WERI-Rb-1 (cell line): ENCODE measurements around the gene VSIG4.

Source experiments
- DNase-seq: peaks from one replicate; pipeline ENCODE4 v3.0.0-alpha.2; 2020
- H3K27ac ChIP-seq: fragments of 250-450 bp; sonication (Bioruptor Pico); 2 replicates; pipeline ENCODE4 v1.5.1; 2020; ENCODE audit warnings: mild to moderate bottlenecking, moderate library complexity
- H3K27me3 ChIP-seq: fragments of 250-450 bp; sonication (Bioruptor Pico); 2 replicates; pipeline ENCODE4 v1.5.1; 2021; ENCODE audit warnings: mild to moderate bottlenecking, low read depth, moderate library complexity; ENCODE audit not compliant: insufficient read depth, severe bottlenecking
- H3K36me3 ChIP-seq: fragments of 250-450 bp; sonication (Bioruptor Pico); 2 replicates; pipeline ENCODE4 v1.5.1; 2020; ENCODE audit warnings: mild to moderate bottlenecking, moderate library complexity
- H3K4me3 ChIP-seq: 2 replicates; pipeline ENCODE4 v1.5.1; 2011; ENCODE audit warnings: low read depth, mild to moderate bottlenecking, control low read depth, low read length
- H3K9me3 ChIP-seq: fragments of 250-450 bp; sonication (Bioruptor Pico); 2 replicates; pipeline ENCODE4 v1.5.1; 2021; ENCODE audit warnings: mild to moderate bottlenecking, moderate library complexity; ENCODE audit not compliant: severe bottlenecking
- CTCF ChIP-seq: IDR thresholded peaks from 2 replicates; pipeline ENCODE4 v1.5.1; 2011; ENCODE audit warnings: low read depth, mild to moderate bottlenecking, control low read depth, inconsistent platforms, low read length

The VSIG4 gene

GRCh38 chrX:66015900-66016689 is 23.8 kb downstream of the VSIG4 start:
- Histone ChIP-seq H3K27ac (no peak overlapping the region), H3K36me3 (no peaks in the 10 kb centered on the region), H3K4me3 (no peak overlapping the region)

GRCh38 chrX:66015152-66015831 is 24.6 kb downstream of the VSIG4 start:
- H3K27me3 ChIP-seq: peaks cover 32% of the 10 kb centered on the region
- no peak overlapping the region for H3K27ac ChIP-seq
- no peaks in the 10 kb centered on the region for H3K36me3 ChIP-seq
- no peak overlapping the region for H3K4me3 ChIP-seq
- H3K9me3 ChIP-seq: no peaks in the 10 kb centered on the region
- no peak for DNase-seq
- TF ChIP-seq CTCF: no peak

More at GRCh38 chrX:66015900-66016689, 23.8 kb downstream of the VSIG4 start:
- Histone ChIP-seq H3K27me3 (peaks cover 27% of the 10 kb centered on the region), H3K9me3 (no peaks in the 10 kb centered on the region)
- DNase-seq: no peak
- no peak for TF ChIP-seq CTCF

- TF ChIP-seq CTCF: no peak
- Histone ChIP-seq H3K9me3 (no peaks in the 10 kb centered on the region), H3K27me3 (peaks cover 31% of the 10 kb centered on the region), H3K27ac (no peak overlapping the region), H3K4me3 (no peak overlapping the region), H3K36me3 (no peaks in the 10 kb centered on the region)
- no peak for DNase-seq
Measured at GRCh38 chrX:66014556-66014955, 25.3 kb downstream of the VSIG4 start.

DNA sequence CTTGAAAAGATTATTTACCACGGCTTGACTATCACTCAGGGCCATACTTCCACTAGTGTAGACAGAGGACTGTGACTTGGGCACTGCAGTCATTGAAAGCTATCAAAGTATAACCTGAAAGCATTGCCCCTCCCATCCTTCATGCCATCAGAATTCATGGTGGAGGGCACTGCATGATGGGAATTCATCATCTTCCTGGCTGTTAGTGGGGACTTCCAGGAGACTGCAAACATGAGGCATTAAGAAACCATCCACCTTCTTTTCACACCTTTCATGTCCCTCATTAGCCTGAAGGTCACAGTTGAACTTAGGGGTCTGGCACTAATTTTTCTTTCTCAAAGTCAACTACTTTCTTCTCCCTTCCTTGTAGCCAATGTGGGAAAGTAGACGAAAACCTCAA is 25.8 kb downstream of the VSIG4 start:
- Histone ChIP-seq H3K4me3 (no peak overlapping the region), H3K27ac (no peak overlapping the region), H3K27me3 (peaks cover 31% of the 10 kb centered on the region), H3K9me3 (no peaks in the 10 kb centered on the region), H3K36me3 (no peaks in the 10 kb centered on the region)
- TF ChIP-seq CTCF: no peak
- no peak for DNase-seq

DNA sequence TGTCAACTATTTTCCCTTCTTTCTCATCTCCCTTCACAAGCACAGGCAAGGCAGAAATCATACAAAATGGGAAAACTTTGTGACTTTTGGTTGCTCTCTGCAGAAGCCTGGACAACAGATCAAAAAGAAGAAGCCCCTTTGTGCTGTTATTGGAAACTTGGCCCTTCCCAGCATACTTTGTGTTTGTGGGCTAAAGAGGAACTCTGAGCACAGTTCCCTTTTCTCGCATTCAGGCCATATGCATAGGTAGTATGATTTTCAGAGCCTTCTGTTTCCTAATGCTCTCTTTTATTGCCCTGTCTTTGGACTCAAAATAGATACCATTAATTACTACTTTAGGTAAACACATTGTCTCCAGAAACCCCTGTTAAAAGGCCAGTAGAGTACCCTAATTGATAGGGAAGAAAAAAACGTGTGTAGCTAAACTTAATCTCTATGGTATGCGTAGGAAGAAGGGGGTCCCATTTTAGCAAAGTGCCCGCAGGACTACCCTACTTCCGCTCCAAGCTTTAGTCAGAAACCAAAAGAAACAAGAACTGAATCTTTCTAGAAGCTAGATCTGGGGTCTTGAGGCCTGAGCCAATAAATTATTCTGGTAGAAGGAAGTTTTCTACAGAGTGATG is 26.6 kb downstream of the VSIG4 start:
- TF ChIP-seq CTCF: no peak
- no peak overlapping the region for H3K4me3 ChIP-seq
- H3K36me3 ChIP-seq: no peaks in the 10 kb centered on the region
- DNase-seq: no peak
- no peak overlapping the region for H3K27ac ChIP-seq
- peaks cover 31% of the 10 kb centered on the region for H3K27me3 ChIP-seq
- H3K9me3 ChIP-seq: no peaks in the 10 kb centered on the region
